Keratinocyte (primary cell): ENCODE results near the gene LATS2. TPM values are rescaled to one million over a fixed set of nuclear protein-coding genes. Genes with fewer than 3 reads are reported as not detected.
"Not testable (repeated sequence)": the region's sequence is repeated elsewhere in the genome, so short reads cannot be mapped to it uniquely, and the experiment has no call there.

Experiments
- DNase-seq: peaks from one replicate; pipeline ENCODE4 v3.0.0-alpha.2; 2011; ENCODE audit warnings: low read depth, missing footprints, low spot score
- FAIRE-seq: peaks from 2 replicates; lab custom pipeline; 2011; peaks lifted over from hg19 to GRCh38; lab: Jason Lieb, UNC
- H2AFZ ChIP-seq: 2 replicates; pipeline ENCODE4 v1.6.0; 2012; ENCODE audit warnings: low read length, control low read depth, inconsistent platforms; ENCODE audit not compliant: control insufficient read depth
- H3K27ac ChIP-seq: 2 replicates; pipeline ENCODE4 v1.5.1; 2011; ENCODE audit warnings: low read length; ENCODE audit not compliant: control insufficient read depth, insufficient read depth
- H3K27me3 ChIP-seq: 3 replicates; pipeline ENCODE4 v1.6.0; 2011; ENCODE audit warnings: low read length; ENCODE audit not compliant: control insufficient read depth, insufficient read depth; ENCODE audit errors: extremely low read depth
- H3K36me3 ChIP-seq, 2 experiments: 2 replicates in 1 of 2; 3 replicates in 1 of 2; pipeline ENCODE4 v1.5.1; 2011; ENCODE audit warnings: low read length in 2 of 2, mild to moderate bottlenecking in 1 of 2; ENCODE audit not compliant: control insufficient read depth in 2 of 2, insufficient read depth in 2 of 2; ENCODE audit errors: extremely low read depth in 1 of 2
- H3K4me1 ChIP-seq: 3 replicates; pipeline ENCODE4 v1.5.1; 2011; ENCODE audit warnings: low read length; ENCODE audit not compliant: control insufficient read depth, insufficient read depth; ENCODE audit errors: extremely low read depth
- H3K4me2 ChIP-seq: 3 replicates; pipeline ENCODE4 v1.6.0; 2011; ENCODE audit warnings: low read depth, low read length; ENCODE audit not compliant: control insufficient read depth, insufficient read depth; ENCODE audit errors: extremely low read depth
- H3K4me3 ChIP-seq, 3 experiments: fragments of 200-600 bp in 1 of 3; sonication (generic) in 1 of 3; 2 replicates in 2 of 3; 3 replicates in 1 of 3; pipeline ENCODE4 v1.5.1; 2011 to 2016; ENCODE audit warnings: low read length in 3 of 3, mild to moderate bottlenecking in 3 of 3, control low read depth in 2 of 3, inconsistent platforms in 1 of 3, low read depth in 1 of 3, mixed read lengths in 1 of 3, mixed run types in 1 of 3, moderate library complexity in 1 of 3; ENCODE audit not compliant: control insufficient read depth in 2 of 3, insufficient read depth in 2 of 3; ENCODE audit errors: extremely low read depth in 1 of 3
- H3K79me2 ChIP-seq: 2 replicates; pipeline ENCODE4 v1.6.0; 2012; ENCODE audit warnings: low read length; ENCODE audit not compliant: control insufficient read depth, insufficient read depth
- H3K9ac ChIP-seq: 3 replicates; pipeline ENCODE4 v1.6.0; 2011; ENCODE audit warnings: low read length; ENCODE audit not compliant: control insufficient read depth, insufficient read depth; ENCODE audit errors: extremely low read depth
- H3K9me1 ChIP-seq: 3 replicates; pipeline ENCODE4 v1.6.0; 2011; ENCODE audit warnings: low read length; ENCODE audit not compliant: control insufficient read depth, insufficient read depth; ENCODE audit errors: extremely low read depth
- H3K9me3 ChIP-seq: 2 replicates; pipeline ENCODE4 v1.5.1; 2012; ENCODE audit warnings: low read depth, low read length; ENCODE audit not compliant: control insufficient read depth
- H4K20me1 ChIP-seq: 3 replicates; pipeline ENCODE4 v1.6.0; 2011; ENCODE audit warnings: low read length; ENCODE audit not compliant: control insufficient read depth, insufficient read depth; ENCODE audit errors: extremely low read depth
- EZH2 ChIP-seq: IDR thresholded peaks from one replicate; pipeline ENCODE4 v1.6.1; 2012; ENCODE audit warnings: inconsistent platforms, mild to moderate bottlenecking, low read length, moderate library complexity
- dilution Hi-C: fragments of 300-500 bp; cut with MboI; formaldehyde crosslinking; loops from one replicate; pipeline ENCODE4 v1.7.0; 2020; ENCODE audit warnings: low sequenced_read_pairs; ENCODE audit not compliant: extremely low pct_ligation_motif_present
- polyA plus RNA-seq, 5 experiments: library from polyadenylated mRNA; depleted of rRNA in 3 of 5; stranded (reverse) in 3 of 5; stranded (forward) in 1 of 5; unstranded in 1 of 5; fragments of >200 nt; gene quantifications; 1 replicate in 1 of 5; 2 replicates in 3 of 5; 3 replicates in 1 of 5; pipeline versions ENCODE4 v1.2.1 to v1.2.3, GENCODE V29; 2011 to 2012; ENCODE audit warnings: missing spikeins in 2 of 5, low read depth in 1 of 5, low replicate concordance in 1 of 5
- TF ChIP-seq, protein P1 (sequence below), 3 experiments: IDR thresholded peaks in 1 of 3; conservative IDR thresholded peaks in 1 of 3; optimal IDR thresholded peaks in 1 of 3; 2 replicates in 2 of 3; 3 replicates in 1 of 3; pipeline versions ENCODE3 to v1.5.1; 2011; ENCODE audit warnings: low read length in 3 of 3, mild to moderate bottlenecking in 3 of 3, moderate library complexity in 2 of 3, control low read depth in 1 of 3, inconsistent platforms in 1 of 3; ENCODE audit not compliant: insufficient read depth in 2 of 3; ENCODE audit errors: extremely low read depth in 1 of 3

The LATS2 gene
- polyA plus RNA-seq, 1 donor (not counting 4 experiments of a cell fraction or from before 2014, with no cell fraction given): 6.7 TPM

DNA sequence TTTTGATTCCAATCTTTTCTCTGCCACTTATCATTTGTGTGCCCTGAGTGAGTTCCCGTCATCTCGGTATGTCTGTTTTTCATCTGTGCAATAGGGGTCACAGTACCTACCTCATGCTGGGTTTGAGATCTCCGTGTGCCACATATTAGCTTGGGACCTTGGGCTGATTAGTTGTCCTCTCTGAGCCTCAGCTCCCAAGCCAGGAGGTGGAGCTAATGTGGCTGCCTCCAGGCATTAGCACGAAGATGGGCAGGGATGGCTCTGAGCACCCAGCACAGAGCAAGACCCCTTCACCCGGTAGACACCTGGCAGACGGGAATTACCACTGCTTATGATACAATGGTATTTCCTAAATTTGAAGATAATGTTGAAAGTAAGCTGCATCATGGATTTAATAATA is 123.1 kb downstream of the LATS2 start:
- H4K20me1 ChIP-seq: no peaks in the 10 kb centered on the region
- H3K9ac ChIP-seq: no peak overlapping the region
- FAIRE-seq (no peak), DNase-seq (no peak)
- H3K36me3 ChIP-seq: no peaks in the 10 kb centered on the region
- TF ChIP-seq, protein P1, sequence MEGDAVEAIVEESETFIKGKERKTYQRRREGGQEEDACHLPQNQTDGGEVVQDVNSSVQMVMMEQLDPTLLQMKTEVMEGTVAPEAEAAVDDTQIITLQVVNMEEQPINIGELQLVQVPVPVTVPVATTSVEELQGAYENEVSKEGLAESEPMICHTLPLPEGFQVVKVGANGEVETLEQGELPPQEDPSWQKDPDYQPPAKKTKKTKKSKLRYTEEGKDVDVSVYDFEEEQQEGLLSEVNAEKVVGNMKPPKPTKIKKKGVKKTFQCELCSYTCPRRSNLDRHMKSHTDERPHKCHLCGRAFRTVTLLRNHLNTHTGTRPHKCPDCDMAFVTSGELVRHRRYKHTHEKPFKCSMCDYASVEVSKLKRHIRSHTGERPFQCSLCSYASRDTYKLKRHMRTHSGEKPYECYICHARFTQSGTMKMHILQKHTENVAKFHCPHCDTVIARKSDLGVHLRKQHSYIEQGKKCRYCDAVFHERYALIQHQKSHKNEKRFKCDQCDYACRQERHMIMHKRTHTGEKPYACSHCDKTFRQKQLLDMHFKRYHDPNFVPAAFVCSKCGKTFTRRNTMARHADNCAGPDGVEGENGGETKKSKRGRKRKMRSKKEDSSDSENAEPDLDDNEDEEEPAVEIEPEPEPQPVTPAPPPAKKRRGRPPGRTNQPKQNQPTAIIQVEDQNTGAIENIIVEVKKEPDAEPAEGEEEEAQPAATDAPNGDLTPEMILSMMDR (optimal IDR thresholded peaks at IDR 0.05 in 1 of 3, IDR thresholded peaks at IDR 0.05 in 1 of 3, conservative IDR thresholded peaks at IDR 0.05 in 1 of 3; ENCODE audit: extremely low read depth in 1 of 3, insufficient read depth in 2 of 3, low read length in 3 of 3): no peak
- no peak for TF ChIP-seq EZH2
- H3K4me3 ChIP-seq: no peak overlapping the region
- H3K4me2 ChIP-seq: no peak overlapping the region
- dilution Hi-C loops: no loop called here
- H3K9me1 ChIP-seq: no peaks in the 10 kb centered on the region
- H3K27ac ChIP-seq: no peak overlapping the region
- no peaks in the 10 kb centered on the region for H3K27me3 ChIP-seq
- H3K9me3 ChIP-seq: no peaks in the 10 kb centered on the region
- H3K79me2 ChIP-seq: no peaks in the 10 kb centered on the region
- peaks cover 16% of the 10 kb centered on the region for H3K4me1 ChIP-seq
- H2AFZ ChIP-seq: no peak overlapping the region

DNA sequence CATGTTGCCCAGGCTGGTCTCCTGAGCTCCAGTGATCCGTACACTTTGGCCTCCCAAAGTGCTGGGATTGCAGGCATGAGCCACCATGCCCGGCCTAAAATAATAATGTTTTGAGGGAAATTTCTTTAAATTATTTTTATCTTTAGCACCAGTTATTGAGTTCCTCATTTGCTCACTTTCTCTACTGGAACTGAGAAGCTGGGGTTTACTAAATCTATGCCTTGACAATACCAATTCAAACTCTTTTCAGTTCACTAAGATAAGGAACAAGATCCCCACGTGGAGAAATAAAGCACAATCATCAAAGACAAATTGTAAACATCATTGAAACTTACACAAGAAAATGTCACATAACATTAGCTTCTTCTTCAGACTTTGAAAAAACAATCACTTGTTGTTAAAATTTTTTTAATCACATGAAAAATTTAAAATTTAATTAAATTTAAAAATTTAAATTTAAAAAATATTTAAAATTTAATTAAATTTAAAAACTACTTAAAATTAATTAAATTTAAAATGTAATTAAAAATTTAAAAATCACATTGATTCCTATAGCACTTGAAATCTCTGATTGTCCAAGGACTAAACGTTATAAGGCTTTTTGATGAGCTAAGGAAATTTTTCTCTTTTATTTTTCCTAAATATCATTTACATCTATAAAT is 133.7 kb downstream of the LATS2 start:
- Histone ChIP-seq H2AFZ (no peak overlapping the region), H4K20me1 (no peaks in the 10 kb centered on the region), H3K4me2 (no peak overlapping the region), H3K9me1 (no peaks in the 10 kb centered on the region), H3K36me3 (no peaks in the 10 kb centered on the region), H3K4me1 (no peaks in the 10 kb centered on the region), H3K79me2 (no peaks in the 10 kb centered on the region), H3K4me3 (no peak overlapping the region), H3K27me3 (no peaks in the 10 kb centered on the region), H3K27ac (no peak overlapping the region), H3K9ac (no peak overlapping the region), H3K9me3 (no peaks in the 10 kb centered on the region)
- no peak for DNase-seq
- dilution Hi-C loops: no loop called here
- TF ChIP-seq, protein P1 (optimal IDR thresholded peaks at IDR 0.05 in 1 of 3, IDR thresholded peaks at IDR 0.05 in 1 of 3, conservative IDR thresholded peaks at IDR 0.05 in 1 of 3; ENCODE audit: extremely low read depth in 1 of 3, insufficient read depth in 2 of 3, low read length in 3 of 3): no peak
- TF ChIP-seq EZH2: no peak
- no peak for FAIRE-seq

DNA sequence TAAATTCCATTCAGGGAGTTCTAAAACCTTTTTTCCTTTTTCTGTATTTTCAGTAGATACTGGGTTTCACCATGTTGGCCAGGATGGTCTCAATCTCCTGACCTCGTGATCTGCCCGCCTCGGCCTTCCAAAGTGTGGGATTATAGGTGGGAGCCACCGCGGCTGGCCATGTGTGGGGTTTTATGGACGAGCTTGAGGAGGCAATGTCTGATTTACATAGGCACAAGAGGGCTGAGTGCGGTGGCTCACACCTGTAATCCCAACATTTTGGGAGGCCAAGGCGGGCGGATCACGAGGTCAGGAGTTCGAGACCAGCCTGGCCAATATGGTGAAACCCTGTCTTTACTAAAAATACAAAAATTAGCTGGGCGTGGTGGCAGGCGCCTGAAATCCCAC is 136.0 kb downstream of the LATS2 start:
- H3K27me3 ChIP-seq, DNase-seq, H3K9ac ChIP-seq, H3K9me1 ChIP-seq, H3K79me2 ChIP-seq, H3K4me3 ChIP-seq, H3K36me3 ChIP-seq, H3K4me2 ChIP-seq, FAIRE-seq, dilution Hi-C loops, H3K4me1 ChIP-seq, H3K9me3 ChIP-seq, H2AFZ ChIP-seq, H4K20me1 ChIP-seq, H3K27ac ChIP-seq: not testable (repeated sequence)
